ENCODE results near the gene KLRF1.

Gene KLRF1

DNA sequence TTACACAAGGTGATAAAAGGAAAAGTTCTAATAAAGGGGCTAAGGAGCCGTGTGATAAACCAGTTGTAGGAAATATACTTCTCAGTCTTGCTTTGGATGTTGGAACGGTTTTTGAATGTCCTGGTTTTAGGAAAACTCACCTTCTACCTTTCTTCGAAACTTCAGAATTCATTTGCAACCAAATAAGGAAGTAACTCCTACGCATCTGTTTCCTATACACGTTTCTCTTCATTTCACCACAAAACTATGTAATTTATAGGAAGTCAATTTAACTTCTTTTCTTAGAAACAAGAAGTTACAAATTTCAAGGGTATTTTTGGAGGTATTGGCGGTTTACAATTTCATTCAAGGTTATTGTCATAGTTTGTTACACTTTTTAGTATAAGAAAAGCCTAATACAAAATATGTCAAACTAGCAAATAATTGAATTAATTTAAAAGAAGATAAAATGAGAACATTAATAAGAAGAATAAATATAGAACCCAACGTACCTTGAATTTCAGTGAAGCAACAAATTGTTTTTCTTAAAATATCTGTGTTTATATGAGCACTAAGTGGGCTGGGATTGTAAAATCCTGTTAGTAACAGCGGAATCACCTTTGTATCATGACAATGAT is 33.4 kb upstream of the KLRF1 start:
- Histone ChIP-seq H3K4me3 (ENCODE audit: low read length) (no peak overlapping the region), H3K27ac (ENCODE audit: low read depth, low read length) (no peak overlapping the region), H3K9ac (ENCODE audit: low read depth, low read length) (no peak overlapping the region), H3K36me3 (ENCODE audit: insufficient read depth, low read length) (no peaks in the 10 kb centered on the region), H3K27me3 (ENCODE audit: insufficient read depth, low read length) (no peaks in the 10 kb centered on the region), H3K4me1 (ENCODE audit: insufficient read depth, low read length) (peaks cover 10% of the 10 kb centered on the region; the same call in 1 of the 2 replicates), H3K9me3 (ENCODE audit: insufficient read depth, low read depth, low read length) (0 out of 2 replicates have a peak, but pooled peaks cover 3% of the 10 kb centered on the region)
- 85% methylated on average over 7 of the region's 8 CpGs for WGBS

- no peaks in the 10 kb centered on the region for H3K36me3 ChIP-seq (ENCODE audit: insufficient read depth, low read length)
- 92% methylated on average over 2 of the region's 2 CpGs for WGBS
- H3K9ac ChIP-seq (ENCODE audit: low read depth, low read length), result no peak overlapping the region
- no peak overlapping the region for H3K27ac ChIP-seq (ENCODE audit: low read depth, low read length)
- 0 out of 2 replicates have a peak, but pooled peaks cover 3% of the 10 kb centered on the region for H3K9me3 ChIP-seq (ENCODE audit: insufficient read depth, low read depth, low read length)
- no peaks in the 10 kb centered on the region for H3K27me3 ChIP-seq (ENCODE audit: insufficient read depth, low read length)
- H3K4me1 ChIP-seq (ENCODE audit: insufficient read depth, low read length), result peaks cover 10% of the 10 kb centered on the region; the same call in 1 of the 2 replicates
- H3K4me3 ChIP-seq (ENCODE audit: low read length), result no peak overlapping the region
These were observed 32.7 kb upstream of the KLRF1 start for GRCh38 chr12:9794484-9795093.

DNA sequence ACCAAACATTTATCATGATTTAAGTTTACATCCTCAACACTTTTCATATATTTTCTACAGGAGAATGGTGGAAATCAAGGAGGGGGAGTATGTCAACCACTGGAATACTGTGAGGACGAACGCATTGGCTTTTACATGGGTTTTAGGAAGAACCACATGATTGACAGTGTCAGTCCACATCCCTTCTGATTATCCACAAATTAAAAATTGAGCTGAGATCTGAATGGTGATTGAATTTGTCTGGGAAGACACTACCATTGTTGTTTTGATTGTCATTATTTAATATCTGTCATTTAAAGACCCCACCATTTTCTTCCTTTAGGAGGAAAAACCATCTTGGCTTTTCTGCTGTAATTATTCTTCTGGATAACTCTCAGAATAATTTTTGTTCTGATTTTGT is 31.3 kb upstream of the KLRF1 start:
- no peaks in the 10 kb centered on the region for H3K9me3 ChIP-seq (ENCODE audit: insufficient read depth, low read depth, low read length)
- no peak overlapping the region for H3K4me3 ChIP-seq (ENCODE audit: low read length)
- no peak overlapping the region for H3K27ac ChIP-seq (ENCODE audit: low read depth, low read length)
- 96% methylated on average over 2 of the region's 2 CpGs for WGBS
- H3K36me3 ChIP-seq (ENCODE audit: insufficient read depth, low read length), result no peaks in the 10 kb centered on the region
- H3K9ac ChIP-seq (ENCODE audit: low read depth, low read length), result no peak overlapping the region
- peaks cover 10% of the 10 kb centered on the region; the same call in 1 of the 2 replicates for H3K4me1 ChIP-seq (ENCODE audit: insufficient read depth, low read length)
- no peaks in the 10 kb centered on the region for H3K27me3 ChIP-seq (ENCODE audit: insufficient read depth, low read length)

DNA sequence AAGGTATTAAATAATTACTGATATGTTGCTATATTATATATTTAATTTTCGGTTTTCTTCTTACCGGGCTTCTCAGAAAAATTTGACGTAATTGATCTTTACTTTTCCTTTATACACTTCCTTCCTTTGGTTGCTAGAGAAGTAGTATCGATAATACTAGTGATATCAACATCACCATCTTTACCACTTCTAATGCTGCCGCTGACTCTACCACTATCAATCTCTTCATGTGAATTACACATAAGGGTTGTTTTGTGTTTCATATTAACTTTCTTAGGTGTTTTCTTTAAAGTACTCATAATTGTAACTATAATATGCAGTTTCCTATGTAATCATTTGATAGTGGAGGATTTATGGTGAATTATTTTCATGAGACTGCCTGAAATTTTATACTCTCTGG is 30.9 kb upstream of the KLRF1 start:
- no peaks in the 10 kb centered on the region for H3K36me3 ChIP-seq (ENCODE audit: insufficient read depth, low read length)
- H3K9me3 ChIP-seq (ENCODE audit: insufficient read depth, low read depth, low read length), result no peaks in the 10 kb centered on the region
- WGBS, result no CpG with 5 or more reads among the region's 5 CpGs
- no peak overlapping the region for H3K9ac ChIP-seq (ENCODE audit: low read depth, low read length)
- no peaks in the 10 kb centered on the region for H3K27me3 ChIP-seq (ENCODE audit: insufficient read depth, low read length)
- H3K4me1 ChIP-seq (ENCODE audit: insufficient read depth, low read length), result peaks cover 10% of the 10 kb centered on the region; the same call in 1 of the 2 replicates
- H3K27ac ChIP-seq (ENCODE audit: low read depth, low read length), result no peak overlapping the region
- H3K4me3 ChIP-seq (ENCODE audit: low read length), result no peak overlapping the region

GRCh38 chr12:9796971-9797370 is 30.3 kb upstream of the KLRF1 start:
- H3K9me3 ChIP-seq (ENCODE audit: insufficient read depth, low read depth, low read length), result no peaks in the 10 kb centered on the region
- H3K4me3 ChIP-seq (ENCODE audit: low read length), result no peak overlapping the region
- 92% methylated on average over 7 of the region's 7 CpGs for WGBS

GRCh38 chr12:9797722-9798619 is 29.3 kb upstream of the KLRF1 start:
- WGBS, result 58% methylated on average over 5 of the region's 7 CpGs
- H3K9me3 ChIP-seq (ENCODE audit: insufficient read depth, low read depth, low read length), result no peaks in the 10 kb centered on the region
- no peak overlapping the region for H3K27ac ChIP-seq (ENCODE audit: low read depth, low read length)
- H3K9ac ChIP-seq (ENCODE audit: low read depth, low read length), result no peak overlapping the region
- H3K4me1 ChIP-seq (ENCODE audit: insufficient read depth, low read length), result peaks cover 10% of the 10 kb centered on the region; the same call in 1 of the 2 replicates
- H3K36me3 ChIP-seq (ENCODE audit: insufficient read depth, low read length), result no peaks in the 10 kb centered on the region
- no peak overlapping the region for H3K4me3 ChIP-seq (ENCODE audit: low read length)
- no peaks in the 10 kb centered on the region for H3K27me3 ChIP-seq (ENCODE audit: insufficient read depth, low read length)

More at GRCh38 chr12:9796971-9797370, 30.3 kb upstream of the KLRF1 start:
- no peaks in the 10 kb centered on the region for H3K36me3 ChIP-seq (ENCODE audit: insufficient read depth, low read length)
- no peaks in the 10 kb centered on the region for H3K27me3 ChIP-seq (ENCODE audit: insufficient read depth, low read length)
- H3K4me1 ChIP-seq (ENCODE audit: insufficient read depth, low read length), result peaks cover 10% of the 10 kb centered on the region; the same call in 1 of the 2 replicates
- H3K27ac ChIP-seq (ENCODE audit: low read depth, low read length), result no peak overlapping the region
- no peak overlapping the region for H3K9ac ChIP-seq (ENCODE audit: low read depth, low read length)

- Histone ChIP-seq H3K27ac (ENCODE audit: low read depth, low read length) (no peak overlapping the region), H3K9ac (ENCODE audit: low read depth, low read length) (no peak overlapping the region), H3K4me1 (ENCODE audit: insufficient read depth, low read length) (peaks cover 4% of the 10 kb centered on the region; the same call in 1 of the 2 replicates), H3K36me3 (ENCODE audit: insufficient read depth, low read length) (no peaks in the 10 kb centered on the region), H3K27me3 (ENCODE audit: insufficient read depth, low read length) (no peaks in the 10 kb centered on the region), H3K9me3 (ENCODE audit: insufficient read depth, low read depth, low read length) (no peaks in the 10 kb centered on the region), H3K4me3 (ENCODE audit: low read length) (no peak overlapping the region)
- WGBS, result 88% methylated on average over 1 of the region's 1 CpG
These were observed 27.3 kb upstream of the KLRF1 start for GRCh38 chr12:9799961-9800360.

DNA sequence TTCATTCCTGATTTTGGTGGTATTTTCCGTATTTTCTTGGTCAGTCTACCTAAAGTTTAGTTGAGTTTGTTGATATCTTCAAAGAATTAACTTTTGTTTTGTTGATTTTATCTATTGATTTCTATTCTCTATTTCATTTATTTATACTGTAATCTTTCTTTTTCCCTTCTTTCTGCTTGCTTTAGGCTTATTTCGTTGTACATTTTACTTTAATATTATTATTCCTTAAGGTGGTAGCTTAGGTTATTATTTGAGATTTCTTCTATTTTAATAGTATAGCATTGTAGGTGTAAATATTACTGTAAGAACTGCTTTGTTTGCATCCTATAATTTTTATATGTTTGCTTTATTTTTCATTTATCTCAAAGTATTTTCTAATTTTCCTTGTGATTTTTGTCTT is 21.4 kb upstream of the KLRF1 start:
- H3K27ac ChIP-seq (ENCODE audit: low read depth, low read length), result no peak overlapping the region
- H3K9ac ChIP-seq (ENCODE audit: low read depth, low read length), result no peak overlapping the region
- no peaks in the 10 kb centered on the region for H3K4me1 ChIP-seq (ENCODE audit: insufficient read depth, low read length)
- H3K9me3 ChIP-seq (ENCODE audit: insufficient read depth, low read depth, low read length), result no peaks in the 10 kb centered on the region
- H3K36me3 ChIP-seq (ENCODE audit: insufficient read depth, low read length), result no peaks in the 10 kb centered on the region
- H3K27me3 ChIP-seq (ENCODE audit: insufficient read depth, low read length), result no peaks in the 10 kb centered on the region
- H3K4me3 ChIP-seq (ENCODE audit: low read length), result no peak overlapping the region
- no CpG with 5 or more reads among the region's 2 CpGs for WGBS

DNA sequence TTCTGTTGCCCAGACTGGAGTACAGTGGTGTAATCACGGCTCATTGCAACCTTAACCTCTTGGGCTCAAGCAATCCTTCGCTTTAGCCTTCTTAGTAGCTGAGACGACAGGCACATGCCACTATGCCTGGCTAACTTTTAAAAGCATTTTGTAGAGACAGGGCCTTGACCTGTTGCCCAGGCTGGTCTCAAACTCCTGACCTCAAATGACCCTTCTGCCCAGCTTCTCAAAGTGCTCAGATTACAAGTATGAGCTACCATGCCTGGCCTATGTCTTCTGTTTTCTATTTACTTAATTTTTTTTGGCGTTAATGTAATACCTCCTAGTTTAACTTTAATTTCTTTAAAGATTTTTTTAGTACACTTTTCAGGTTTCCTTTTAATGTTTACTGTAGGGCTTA is 20.6 kb upstream of the KLRF1 start:
- H3K27ac ChIP-seq (ENCODE audit: low read depth, low read length), result no peak overlapping the region
- no peaks in the 10 kb centered on the region for H3K36me3 ChIP-seq (ENCODE audit: insufficient read depth, low read length)
- no peaks in the 10 kb centered on the region for H3K9me3 ChIP-seq (ENCODE audit: insufficient read depth, low read depth, low read length)
- H3K4me1 ChIP-seq (ENCODE audit: insufficient read depth, low read length), result no peaks in the 10 kb centered on the region
- no peaks in the 10 kb centered on the region for H3K27me3 ChIP-seq (ENCODE audit: insufficient read depth, low read length)
- H3K9ac ChIP-seq (ENCODE audit: low read depth, low read length), result no peak overlapping the region
- 93% methylated on average over 3 of the region's 4 CpGs for WGBS
- H3K4me3 ChIP-seq (ENCODE audit: low read length), result no peak overlapping the region

DNA sequence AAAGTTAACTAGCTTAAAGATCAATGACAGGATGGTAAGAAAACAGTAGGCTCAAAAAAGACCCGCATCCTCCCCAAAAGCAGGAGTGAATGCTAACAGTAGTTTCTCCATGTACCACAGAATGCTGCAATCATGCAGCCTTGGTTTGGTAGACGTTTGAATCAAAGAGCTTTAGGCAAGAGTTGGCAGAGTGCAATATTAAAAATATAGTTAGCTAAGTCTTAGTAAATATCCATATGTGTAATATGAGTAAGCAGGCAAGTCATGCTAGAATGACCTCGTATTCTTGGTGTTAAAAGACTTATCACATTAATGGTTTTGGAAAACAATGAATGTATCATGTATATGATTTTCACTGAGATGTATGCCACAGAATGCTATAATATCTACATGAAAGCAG is 18.8 kb upstream of the KLRF1 start:
- Histone ChIP-seq H3K27me3 (ENCODE audit: insufficient read depth, low read length) (no peaks in the 10 kb centered on the region), H3K27ac (ENCODE audit: low read depth, low read length) (no peak overlapping the region), H3K9ac (ENCODE audit: low read depth, low read length) (no peak overlapping the region), H3K4me3 (ENCODE audit: low read length) (no peak overlapping the region), H3K4me1 (ENCODE audit: insufficient read depth, low read length) (no peaks in the 10 kb centered on the region), H3K36me3 (ENCODE audit: insufficient read depth, low read length) (no peaks in the 10 kb centered on the region), H3K9me3 (ENCODE audit: insufficient read depth, low read depth, low read length) (no peaks in the 10 kb centered on the region)
- WGBS, result 64% methylated on average over 3 of the region's 3 CpGs

DNA sequence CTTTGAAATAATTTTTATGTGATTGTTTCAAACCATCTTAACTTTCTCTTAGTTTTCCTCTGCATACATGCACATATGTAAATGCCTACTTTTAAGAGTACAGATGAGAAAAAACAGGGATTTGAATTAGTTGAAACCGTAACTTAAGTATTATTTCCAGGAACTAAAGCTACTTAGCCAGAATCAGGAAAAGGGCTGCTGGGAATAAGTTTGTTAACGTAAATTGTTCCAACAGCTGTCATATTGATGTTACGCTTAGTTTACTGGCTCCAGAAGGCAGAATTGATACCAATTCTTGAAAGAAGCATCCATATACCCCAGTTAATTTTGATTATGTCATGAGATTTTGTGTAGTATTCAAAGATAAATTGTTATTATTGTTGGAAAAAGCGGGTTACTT is 17.9 kb upstream of the KLRF1 start:
- WGBS, result 90% methylated on average over 4 of the region's 4 CpGs

More for the DNA sequence above, 17.9 kb upstream of the KLRF1 start:
- no peaks in the 10 kb centered on the region for H3K9me3 ChIP-seq (ENCODE audit: insufficient read depth, low read depth, low read length)
- no peak overlapping the region for H3K9ac ChIP-seq (ENCODE audit: low read depth, low read length)
- no peaks in the 10 kb centered on the region for H3K36me3 ChIP-seq (ENCODE audit: insufficient read depth, low read length)
- no peak overlapping the region for H3K4me3 ChIP-seq (ENCODE audit: low read length)
- no peak overlapping the region for H3K27ac ChIP-seq (ENCODE audit: low read depth, low read length)
- H3K27me3 ChIP-seq (ENCODE audit: insufficient read depth, low read length), result no peaks in the 10 kb centered on the region
- H3K4me1 ChIP-seq (ENCODE audit: insufficient read depth, low read length), result no peaks in the 10 kb centered on the region
